ENCODE results near the gene HNRNPH3. TPM values are rescaled to one million over a fixed set of nuclear protein-coding genes. Genes with fewer than 3 reads are reported as not detected.

The HNRNPH3 gene, protein sequence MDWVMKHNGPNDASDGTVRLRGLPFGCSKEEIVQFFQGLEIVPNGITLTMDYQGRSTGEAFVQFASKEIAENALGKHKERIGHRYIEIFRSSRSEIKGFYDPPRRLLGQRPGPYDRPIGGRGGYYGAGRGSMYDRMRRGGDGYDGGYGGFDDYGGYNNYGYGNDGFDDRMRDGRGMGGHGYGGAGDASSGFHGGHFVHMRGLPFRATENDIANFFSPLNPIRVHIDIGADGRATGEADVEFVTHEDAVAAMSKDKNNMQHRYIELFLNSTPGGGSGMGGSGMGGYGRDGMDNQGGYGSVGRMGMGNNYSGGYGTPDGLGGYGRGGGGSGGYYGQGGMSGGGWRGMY
- total RNA-seq = 100 to 1,000 TPM; 139 to 150 TPM

DNA sequence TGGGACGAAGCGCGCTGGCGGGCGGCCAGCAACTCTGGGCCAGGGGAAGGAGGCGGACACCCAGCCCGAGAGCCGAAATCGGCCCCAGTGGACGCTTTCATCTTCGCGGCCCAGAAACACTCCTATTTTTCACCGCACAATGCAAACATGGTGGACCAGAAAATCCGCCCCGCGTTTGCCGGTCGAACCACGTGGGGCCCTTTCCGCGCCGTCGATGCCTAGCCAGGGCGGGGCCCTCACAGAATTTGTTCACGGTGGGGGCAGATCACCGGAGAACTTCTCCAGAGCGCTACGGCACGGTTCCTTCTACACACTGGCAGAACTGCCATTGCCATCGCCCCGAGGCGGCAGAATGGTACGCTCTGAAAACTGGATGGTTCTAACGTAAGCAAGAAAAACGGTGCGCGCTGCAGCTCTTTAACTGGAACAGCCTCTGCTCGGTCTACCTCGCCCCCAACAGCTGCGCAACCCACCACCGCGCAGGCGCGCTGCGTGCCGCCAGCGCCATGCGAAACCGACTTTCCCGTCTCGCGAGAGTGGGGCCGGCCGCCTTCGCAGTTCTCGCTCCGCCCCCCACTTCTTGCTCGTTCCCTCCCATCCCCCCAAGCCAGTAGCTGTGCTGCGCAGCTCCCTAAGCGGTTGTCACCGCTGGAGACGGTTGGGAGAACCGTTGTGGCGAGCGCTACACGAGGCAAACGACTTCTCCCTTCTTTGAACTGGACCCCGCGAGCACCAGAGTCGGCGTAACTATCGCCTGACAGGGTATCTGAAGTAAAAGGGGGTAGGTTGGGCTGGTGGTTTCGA is at the start of gene HNRNPH3:
TSS of gene HNRNPH3 (plus strand) at position 610 of the 804 bp plus-strand sequence. CDS start 5,158 bp downstream, outside the sequence.
- Mint-ChIP-seq H3K27me3 (ENCODE audit: low read depth) (no peaks in the 10 kb centered on the region), H3K4me1 (ENCODE audit: low read depth) (peaks cover 56% of the 10 kb centered on the region)
- peak; percentile 88 for ATAC-seq (replicated peaks in 1 of 2)

DNA sequence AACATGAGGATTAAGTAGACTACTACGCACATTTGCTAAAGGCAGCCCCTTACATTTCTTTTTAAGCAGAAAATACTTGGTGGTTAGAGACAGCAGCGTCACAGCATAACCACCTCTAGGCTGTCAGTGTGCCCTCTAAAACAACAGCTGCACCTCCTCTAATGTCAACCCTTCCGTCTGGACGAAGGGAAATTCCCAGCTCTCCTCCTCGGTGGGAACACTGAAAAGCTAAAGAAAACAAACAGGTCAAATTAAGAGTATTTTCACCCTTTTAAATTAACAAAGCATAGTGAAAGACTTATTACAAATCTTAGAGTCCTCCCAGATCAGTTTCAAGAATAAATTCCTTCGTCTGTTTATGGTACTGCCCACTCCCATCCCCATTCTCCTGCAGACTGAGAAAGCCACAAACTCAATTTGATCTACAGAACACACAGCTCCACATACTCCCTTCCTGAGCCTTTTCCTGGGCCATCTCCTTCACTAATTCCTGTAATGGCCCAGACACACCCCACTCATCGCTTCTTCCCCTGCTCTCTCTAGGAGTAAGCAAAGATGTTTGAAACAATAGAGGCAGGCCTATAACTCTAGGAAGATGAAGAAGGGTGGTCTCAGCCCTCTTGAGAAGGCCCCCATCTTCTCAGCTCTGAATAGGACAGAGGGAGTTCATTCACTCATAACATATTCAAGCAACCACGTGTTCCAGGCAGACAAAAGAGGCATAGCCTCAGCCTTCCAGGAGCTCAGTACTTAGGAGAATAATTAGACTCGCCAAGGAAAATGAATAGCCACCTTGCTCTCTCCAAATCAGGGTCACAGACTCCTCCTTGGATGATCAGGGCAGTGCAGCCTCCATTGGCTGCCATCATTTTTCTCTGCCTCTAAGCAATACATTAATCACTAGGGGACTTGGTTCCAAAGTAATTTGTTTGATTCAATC is 47.5 kb upstream of the HNRNPH3 start:
- peaks cover 4% of the 10 kb centered on the region for H3K4me1 Mint-ChIP-seq (ENCODE audit: low read depth)
- ATAC-seq (replicated peaks in 1 of 2) (no peak), DNase-seq (no peak)
- H3K36me3 Mint-ChIP-seq (ENCODE audit: insufficient read depth in 2 of 2) = no peaks in the 10 kb centered on the region
- no peak overlapping the region for H3K27ac Mint-ChIP-seq
- no peak overlapping the region for H3K4me3 Mint-ChIP-seq
- no peaks in the 10 kb centered on the region for H3K9me3 Mint-ChIP-seq
- no peaks in the 10 kb centered on the region for H3K27me3 Mint-ChIP-seq (ENCODE audit: low read depth)

More for the DNA sequence above, at the start of gene HNRNPH3:
- Mint-ChIP-seq H3K27ac (peak within 1 kb of the TSS; percentile 96), H3K4me3 (peak within 1 kb of the TSS; percentile 97 to 99), H3K9me3 (no peaks in the 10 kb centered on the region), H3K36me3 (ENCODE audit: insufficient read depth in 2 of 2) (peaks cover 20 to 38% of the 10 kb centered on the region in 2 donors)
- peak; percentile 99 for DNase-seq

DNA sequence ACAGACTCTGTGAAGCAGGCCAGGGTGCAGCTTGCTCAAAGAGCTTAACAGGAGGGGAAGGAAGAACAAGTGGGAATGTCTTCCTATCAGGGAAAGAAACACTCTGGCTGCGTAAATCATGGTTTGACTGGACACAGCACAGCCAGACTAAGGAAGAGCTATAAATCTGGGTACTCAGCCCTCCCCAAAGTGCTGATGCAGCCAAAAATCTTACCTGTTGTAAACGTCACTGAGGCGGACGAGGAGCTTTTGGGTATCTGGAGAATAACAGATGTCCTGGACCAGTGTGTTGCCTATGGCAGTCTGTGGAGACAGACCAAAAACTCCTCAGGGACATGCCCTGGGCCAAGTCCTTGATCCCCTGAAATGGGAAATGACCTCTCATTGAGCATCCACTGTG is 43.1 kb upstream of the HNRNPH3 start:
- Mint-ChIP-seq H3K36me3 (ENCODE audit: insufficient read depth in 2 of 2) (no peaks in the 10 kb centered on the region), H3K4me3 (no peak overlapping the region), H3K9me3 (no peaks in the 10 kb centered on the region), H3K27ac (no peak overlapping the region), H3K4me1 (ENCODE audit: low read depth) (no peaks in the 10 kb centered on the region), H3K27me3 (ENCODE audit: low read depth) (no peaks in the 10 kb centered on the region)
- DNase-seq (no peak), ATAC-seq (replicated peaks in 1 of 2) (no peak)

DNA sequence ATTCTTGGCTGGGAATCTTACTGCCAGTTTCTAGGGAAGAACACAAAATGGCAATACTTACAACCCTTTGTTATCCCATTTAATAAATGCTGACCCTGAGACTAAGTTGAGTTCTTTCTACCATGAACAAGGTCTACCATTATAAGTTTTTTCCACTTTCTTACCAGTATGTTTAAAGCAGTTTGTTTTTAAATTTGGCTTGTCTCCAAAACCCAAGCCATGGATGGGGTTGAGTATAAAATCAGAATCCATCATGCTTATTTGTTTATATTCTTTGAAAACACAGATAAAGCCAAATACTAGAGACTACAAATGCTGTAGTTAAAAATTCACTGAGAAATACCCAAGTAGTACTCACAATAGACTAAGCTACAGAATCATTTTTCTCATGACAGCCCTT is 41.1 kb upstream of the HNRNPH3 start:
- no peaks in the 10 kb centered on the region for H3K27me3 Mint-ChIP-seq (ENCODE audit: low read depth)
- DNase-seq (no peak), ATAC-seq (replicated peaks in 1 of 2) (no peak)
- no peak overlapping the region for H3K27ac Mint-ChIP-seq
- no peaks in the 10 kb centered on the region for H3K36me3 Mint-ChIP-seq (ENCODE audit: insufficient read depth in 2 of 2)
- no peaks in the 10 kb centered on the region for H3K9me3 Mint-ChIP-seq
- no peaks in the 10 kb centered on the region for H3K4me1 Mint-ChIP-seq (ENCODE audit: low read depth)
- no peak overlapping the region for H3K4me3 Mint-ChIP-seq

DNA sequence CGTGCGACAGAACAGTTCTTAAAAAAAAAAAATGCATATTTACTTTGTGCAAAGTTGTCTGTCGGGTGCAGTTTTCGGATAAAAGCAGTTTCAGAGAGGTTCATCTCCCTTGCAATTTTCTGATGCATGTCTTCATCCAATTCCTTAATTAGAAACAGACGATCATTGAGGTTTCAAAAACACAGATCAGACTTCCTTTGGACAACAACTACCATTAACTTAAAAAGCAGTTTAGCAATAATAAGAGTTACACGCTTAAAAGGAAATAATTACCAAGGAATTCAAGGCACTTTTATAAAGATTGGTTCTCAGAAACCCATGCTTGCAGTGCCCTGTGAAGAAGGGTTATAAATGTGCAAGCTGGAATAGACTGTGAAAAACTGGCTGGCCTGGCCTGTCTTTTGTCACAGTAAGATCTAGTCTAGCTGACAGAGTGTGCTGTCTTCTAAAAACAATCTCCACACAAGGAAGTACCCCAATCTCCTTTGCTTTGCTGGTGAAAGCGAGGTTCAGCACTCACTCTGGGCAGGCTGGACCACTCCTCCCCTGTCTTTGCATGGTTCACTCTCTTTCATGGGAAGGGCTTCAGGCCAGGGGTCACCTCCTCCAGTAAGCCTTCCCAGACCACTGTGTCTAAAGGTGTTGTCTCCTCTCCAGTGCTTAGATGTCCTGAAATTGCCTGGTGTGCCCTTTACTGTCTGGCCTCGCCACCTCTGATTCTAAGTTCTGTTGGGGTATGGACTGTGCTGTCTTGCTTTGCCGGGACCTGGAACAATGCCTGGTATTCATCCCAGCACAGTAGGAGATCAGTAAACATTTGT is 34.8 kb upstream of the HNRNPH3 start:
- Mint-ChIP-seq H3K4me1 (ENCODE audit: low read depth) (no peaks in the 10 kb centered on the region), H3K27me3 (ENCODE audit: low read depth) (no peaks in the 10 kb centered on the region), H3K9me3 (no peaks in the 10 kb centered on the region), H3K27ac (no peak overlapping the region), H3K36me3 (ENCODE audit: insufficient read depth in 2 of 2) (no peaks in the 10 kb centered on the region), H3K4me3 (no peak overlapping the region)
- DNase-seq (no peak), ATAC-seq (replicated peaks in 1 of 2) (no peak)

DNA sequence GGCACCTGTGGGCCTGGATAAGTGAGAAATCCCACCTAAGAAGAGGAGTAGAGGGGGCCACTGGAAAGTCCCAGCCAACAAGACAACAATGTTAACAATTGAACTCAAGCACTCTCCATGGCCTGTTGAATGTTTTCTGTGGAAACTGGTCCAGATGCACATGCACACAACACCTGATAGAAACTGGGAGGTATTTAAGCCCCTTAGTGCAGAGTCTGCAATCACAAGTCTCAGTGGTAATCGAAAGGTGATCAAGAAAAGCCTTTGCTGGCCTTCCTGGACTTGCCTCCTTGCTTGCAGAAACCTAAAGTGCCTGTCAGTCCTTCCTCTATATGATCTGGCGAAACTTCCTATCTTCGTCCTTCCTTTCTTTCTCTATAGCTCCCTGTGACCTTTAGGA is 30.6 kb upstream of the HNRNPH3 start:
- no peaks in the 10 kb centered on the region for H3K4me1 Mint-ChIP-seq (ENCODE audit: low read depth)
- no peaks in the 10 kb centered on the region for H3K9me3 Mint-ChIP-seq
- ATAC-seq (replicated peaks in 1 of 2) (no peak), DNase-seq (no peak)
- no peak overlapping the region for H3K27ac Mint-ChIP-seq
- H3K4me3 Mint-ChIP-seq = no peak overlapping the region
- H3K27me3 Mint-ChIP-seq (ENCODE audit: low read depth) = no peaks in the 10 kb centered on the region
- no peaks in the 10 kb centered on the region for H3K36me3 Mint-ChIP-seq (ENCODE audit: insufficient read depth in 2 of 2)

DNA sequence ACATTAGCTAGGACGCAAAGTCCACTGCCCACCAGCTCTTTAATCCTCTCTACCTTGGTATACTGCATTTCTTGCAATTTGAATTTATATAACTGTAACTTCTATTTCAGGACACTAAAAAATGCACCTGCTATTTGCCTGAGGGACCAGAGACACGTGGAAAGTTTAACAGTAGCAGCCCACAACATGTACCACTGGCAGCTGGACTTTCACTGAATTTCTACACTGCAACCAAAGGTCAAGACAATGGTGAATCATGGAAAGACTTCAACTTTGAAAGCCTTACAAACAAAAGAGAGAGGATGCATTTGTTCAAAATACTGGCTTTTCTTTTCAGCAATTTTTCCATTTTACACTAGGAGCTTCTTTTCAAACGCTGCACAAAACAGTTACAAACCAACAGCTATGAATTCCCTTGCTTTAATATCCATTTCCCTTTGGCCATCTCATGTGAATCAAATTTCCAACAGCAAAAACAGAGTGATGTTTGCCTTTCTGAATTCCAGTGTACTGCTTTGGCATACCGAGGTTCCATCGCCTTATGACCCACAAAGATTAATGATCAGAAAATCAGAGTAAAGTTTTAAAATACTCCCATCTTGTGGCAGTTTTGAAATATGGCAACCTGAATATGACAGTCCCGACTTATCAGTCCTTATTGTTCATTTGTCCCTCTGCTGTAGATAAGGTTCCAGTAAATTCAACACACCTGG is 29.9 kb upstream of the HNRNPH3 start:
- no peaks in the 10 kb centered on the region for H3K27me3 Mint-ChIP-seq (ENCODE audit: low read depth)
- no peaks in the 10 kb centered on the region for H3K36me3 Mint-ChIP-seq (ENCODE audit: insufficient read depth in 2 of 2)
- ATAC-seq (replicated peaks in 1 of 2) (peak in 1 of 2 donors; percentile 21), DNase-seq (no peak)
- H3K4me1 Mint-ChIP-seq (ENCODE audit: low read depth) = no peaks in the 10 kb centered on the region
- no peak overlapping the region for H3K27ac Mint-ChIP-seq
- H3K9me3 Mint-ChIP-seq = no peaks in the 10 kb centered on the region
- H3K4me3 Mint-ChIP-seq = no peak overlapping the region

DNA sequence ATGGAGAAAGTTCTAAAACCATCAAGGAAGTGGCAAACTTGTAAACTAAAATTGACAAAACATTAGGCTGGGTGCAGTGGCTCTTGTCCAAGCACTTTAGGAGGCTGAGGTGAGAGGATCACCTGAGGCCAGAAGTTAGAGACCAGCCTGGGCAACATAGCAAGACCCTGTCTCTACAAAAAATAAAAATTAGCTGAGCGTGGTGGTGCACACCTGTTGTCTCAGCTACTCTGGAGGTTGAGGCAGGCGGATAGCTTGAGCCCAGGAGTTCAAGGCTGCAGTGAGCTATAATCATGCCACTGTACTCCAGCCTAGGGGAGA is 29.4 kb upstream of the HNRNPH3 start:
- Mint-ChIP-seq H3K36me3 (ENCODE audit: insufficient read depth in 2 of 2) (no peaks in the 10 kb centered on the region), H3K27ac (no peak overlapping the region), H3K4me3 (no peak overlapping the region), H3K4me1 (ENCODE audit: low read depth) (no peaks in the 10 kb centered on the region), H3K9me3 (no peaks in the 10 kb centered on the region), H3K27me3 (ENCODE audit: low read depth) (no peaks in the 10 kb centered on the region)
- ATAC-seq (replicated peaks in 1 of 2) (no peak), DNase-seq (no peak)

DNA sequence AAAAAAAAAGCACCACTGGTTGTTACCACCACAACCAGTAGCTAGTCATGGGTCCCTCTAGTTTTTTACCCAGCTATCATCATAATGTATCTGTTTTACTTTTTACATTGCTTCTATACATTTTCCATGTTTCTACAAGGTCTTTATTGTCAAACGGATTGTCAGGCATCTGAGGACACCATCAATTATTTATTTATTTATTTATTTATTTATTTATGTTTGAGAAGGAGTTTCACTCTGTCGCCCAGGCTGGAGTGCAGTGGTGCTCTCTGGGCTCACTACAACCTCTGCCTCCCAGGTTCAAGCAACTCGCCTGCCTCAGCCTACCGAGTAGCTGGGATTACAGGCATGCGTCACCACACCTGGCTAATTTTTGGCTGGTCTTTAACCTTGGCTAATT is 29.0 kb upstream of the HNRNPH3 start:
- no peak for ATAC-seq (replicated peaks in 1 of 2)
- no peaks in the 10 kb centered on the region for H3K36me3 Mint-ChIP-seq (ENCODE audit: insufficient read depth in 2 of 2)
- no peak for DNase-seq
- H3K4me1 Mint-ChIP-seq (ENCODE audit: low read depth) = no peaks in the 10 kb centered on the region
- no peaks in the 10 kb centered on the region for H3K9me3 Mint-ChIP-seq
- no peaks in the 10 kb centered on the region for H3K27me3 Mint-ChIP-seq (ENCODE audit: low read depth)
- H3K27ac Mint-ChIP-seq = no peak overlapping the region
- no peak overlapping the region for H3K4me3 Mint-ChIP-seq

DNA sequence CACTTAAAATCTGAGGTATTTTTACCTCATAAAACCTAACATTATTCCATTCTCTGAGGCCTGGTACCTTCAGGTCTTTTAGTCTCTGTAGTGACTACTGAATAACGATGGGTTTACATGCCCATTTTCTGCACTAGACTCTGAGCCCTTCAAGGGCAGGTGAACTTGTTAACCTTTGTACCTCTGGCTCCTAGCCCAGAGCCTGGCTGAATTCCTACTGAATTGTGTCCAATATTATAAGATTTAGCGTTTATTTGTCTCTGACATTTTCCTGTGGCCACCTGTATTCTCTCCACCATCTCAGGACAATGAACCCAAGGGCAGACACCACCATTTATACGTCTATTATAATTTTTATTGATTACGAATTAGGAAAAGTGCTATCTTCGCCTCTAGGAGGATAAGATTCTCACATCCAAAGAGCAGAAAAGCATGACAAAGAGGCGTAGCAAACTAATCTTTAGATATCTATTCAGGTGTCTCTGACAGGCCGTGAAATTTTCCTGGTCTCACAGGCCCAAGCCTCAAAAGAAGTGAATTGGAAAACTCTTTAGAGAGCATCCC is 27.9 kb upstream of the HNRNPH3 start:
- Mint-ChIP-seq H3K36me3 (ENCODE audit: insufficient read depth in 2 of 2) (no peaks in the 10 kb centered on the region), H3K9me3 (no peaks in the 10 kb centered on the region), H3K4me1 (ENCODE audit: low read depth) (no peaks in the 10 kb centered on the region), H3K27me3 (ENCODE audit: low read depth) (no peaks in the 10 kb centered on the region), H3K4me3 (no peak overlapping the region), H3K27ac (no peak overlapping the region)
- DNase-seq (no peak), ATAC-seq (replicated peaks in 1 of 2) (no peak)

DNA sequence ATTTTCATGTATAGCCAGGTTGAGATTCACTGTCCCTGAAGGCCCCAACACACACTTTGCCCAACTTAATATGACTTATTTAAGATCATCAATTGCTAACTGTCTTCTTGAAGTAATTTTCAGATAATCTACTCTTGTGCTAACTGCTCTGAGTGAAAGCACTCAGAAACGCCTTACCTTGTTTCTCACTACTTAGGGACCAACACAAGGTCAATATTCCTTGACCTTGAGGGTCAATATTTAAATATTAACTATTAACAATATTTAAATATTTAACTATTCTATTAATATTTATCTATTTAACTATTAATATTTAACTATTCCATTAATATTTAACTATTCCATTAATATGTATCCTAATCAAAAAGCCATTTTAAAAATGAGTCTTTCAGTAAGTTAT is 26.0 kb upstream of the HNRNPH3 start:
- ATAC-seq (replicated peaks in 1 of 2) (no peak), DNase-seq (no peak)
- Mint-ChIP-seq H3K27ac (no peak overlapping the region), H3K4me3 (no peak overlapping the region), H3K36me3 (ENCODE audit: insufficient read depth in 2 of 2) (no peaks in the 10 kb centered on the region), H3K27me3 (ENCODE audit: low read depth) (no peaks in the 10 kb centered on the region), H3K4me1 (ENCODE audit: low read depth) (no peaks in the 10 kb centered on the region), H3K9me3 (no peaks in the 10 kb centered on the region)

DNA sequence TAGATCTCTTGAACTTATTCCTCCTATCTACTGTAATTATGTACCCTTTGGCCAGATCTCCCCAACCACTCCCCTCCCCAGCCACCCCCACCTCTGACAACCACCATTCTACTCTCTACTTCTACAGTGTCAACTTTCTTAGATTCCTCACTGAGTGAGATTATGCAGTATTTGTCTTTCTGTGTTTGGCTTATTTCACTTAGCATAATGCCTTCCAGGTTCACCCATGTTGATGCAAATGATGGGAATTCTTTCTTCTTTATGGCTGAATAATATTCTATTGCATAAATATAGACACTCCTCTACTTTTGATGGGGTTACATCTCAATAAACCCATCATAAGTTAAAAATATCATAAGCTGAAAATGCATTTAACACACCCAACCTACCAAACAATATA is 21.3 kb upstream of the HNRNPH3 start:
- H3K4me3 Mint-ChIP-seq = no peak overlapping the region
- H3K27ac Mint-ChIP-seq = no peak overlapping the region
- no peaks in the 10 kb centered on the region for H3K27me3 Mint-ChIP-seq (ENCODE audit: low read depth)
- DNase-seq = no peak
- H3K4me1 Mint-ChIP-seq (ENCODE audit: low read depth) = peaks cover 13% of the 10 kb centered on the region
- no peak for ATAC-seq (replicated peaks in 1 of 2)
- H3K36me3 Mint-ChIP-seq (ENCODE audit: insufficient read depth in 2 of 2) = no peaks in the 10 kb centered on the region
- peaks cover 0 to under 1% of the 10 kb centered on the region in 2 donors for H3K9me3 Mint-ChIP-seq
